Epidermal melanocyte (primary cell): Measurements from ENCODE around the gene SLC32A1.

Experiments
- DNase-seq: peaks from one replicate; pipeline ENCODE4 v3.0.0; 2011; ENCODE audit warnings: low spot score; ENCODE audit not compliant: insufficient read length

The SLC32A1 gene, protein sequence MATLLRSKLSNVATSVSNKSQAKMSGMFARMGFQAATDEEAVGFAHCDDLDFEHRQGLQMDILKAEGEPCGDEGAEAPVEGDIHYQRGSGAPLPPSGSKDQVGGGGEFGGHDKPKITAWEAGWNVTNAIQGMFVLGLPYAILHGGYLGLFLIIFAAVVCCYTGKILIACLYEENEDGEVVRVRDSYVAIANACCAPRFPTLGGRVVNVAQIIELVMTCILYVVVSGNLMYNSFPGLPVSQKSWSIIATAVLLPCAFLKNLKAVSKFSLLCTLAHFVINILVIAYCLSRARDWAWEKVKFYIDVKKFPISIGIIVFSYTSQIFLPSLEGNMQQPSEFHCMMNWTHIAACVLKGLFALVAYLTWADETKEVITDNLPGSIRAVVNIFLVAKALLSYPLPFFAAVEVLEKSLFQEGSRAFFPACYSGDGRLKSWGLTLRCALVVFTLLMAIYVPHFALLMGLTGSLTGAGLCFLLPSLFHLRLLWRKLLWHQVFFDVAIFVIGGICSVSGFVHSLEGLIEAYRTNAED

GRCh38 chr20:38723848-38724625 lies at the start of gene SLC32A1:
SLC32A1 (plus strand) TSS chr20:38724486; CDS start chr20:38724725, 239 bp downstream.
- no peak for DNase-seq

- DNase-seq, result no peak
Observed at GRCh38 chr20:38674765-38675133, 49.5 kb upstream of the SLC32A1 start.

DNA sequence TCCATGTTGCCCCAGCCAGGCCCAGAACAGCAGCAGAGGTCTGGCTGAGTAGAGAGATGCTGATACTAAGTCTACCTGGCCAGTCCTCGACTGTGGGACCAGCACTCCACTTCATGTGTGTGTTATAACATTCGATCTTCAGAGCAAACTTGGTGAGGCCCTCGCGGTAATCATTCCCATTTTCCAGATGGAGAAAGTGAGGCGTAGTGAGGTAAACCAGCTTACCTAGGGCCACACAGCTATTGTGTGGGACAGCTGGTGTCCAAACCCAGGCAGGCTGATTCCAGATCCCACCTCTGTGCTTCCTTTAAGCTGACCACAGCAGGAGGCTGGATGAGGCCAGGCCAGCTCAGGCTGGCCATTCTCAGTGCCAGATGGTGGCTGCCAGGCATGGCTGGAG lies 47.7 kb upstream of the SLC32A1 start:
- no peak for DNase-seq

DNA sequence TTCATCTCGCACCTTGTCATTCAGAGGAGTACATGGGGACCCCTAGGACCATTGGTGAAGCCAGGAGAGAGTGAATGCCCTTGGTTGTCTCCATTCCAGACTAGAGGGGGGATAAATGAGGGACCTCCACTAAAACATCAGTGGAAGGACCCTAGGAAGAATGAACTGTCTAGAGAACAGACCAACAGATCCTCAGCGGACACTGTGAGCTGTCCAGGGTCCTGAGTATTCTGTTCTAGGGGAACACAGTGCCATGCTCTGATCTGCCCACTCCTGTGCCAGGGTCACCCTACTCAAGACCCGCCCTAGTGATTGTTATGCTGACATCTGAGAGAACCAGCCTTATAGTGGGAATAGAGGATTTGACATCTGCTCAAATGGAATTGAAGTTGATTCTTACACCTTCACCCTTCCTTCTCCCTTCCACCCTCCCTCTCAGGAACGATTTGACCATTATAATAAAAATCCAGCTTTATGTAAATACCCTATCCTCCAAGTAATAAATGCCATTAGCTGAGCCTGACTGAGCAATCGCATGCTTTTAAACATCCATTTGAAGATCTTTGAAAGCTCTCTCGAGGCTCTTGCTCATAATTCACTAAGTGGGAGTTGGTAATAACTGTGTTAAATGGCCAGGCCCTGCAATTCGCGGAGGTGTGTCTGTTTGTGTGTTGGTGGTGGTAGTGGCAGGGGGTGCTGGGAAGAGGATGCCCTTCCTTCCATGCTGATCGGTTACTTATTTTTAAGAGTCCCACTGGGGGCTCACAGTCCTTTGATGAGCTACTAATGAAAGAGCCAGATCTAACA lies 43.6 kb upstream of the SLC32A1 start:
- peak; percentile 29 for DNase-seq

- DNase-seq, result no peak
Observed at GRCh38 chr20:38685271-38685670, 39.0 kb upstream of the SLC32A1 start.

DNA sequence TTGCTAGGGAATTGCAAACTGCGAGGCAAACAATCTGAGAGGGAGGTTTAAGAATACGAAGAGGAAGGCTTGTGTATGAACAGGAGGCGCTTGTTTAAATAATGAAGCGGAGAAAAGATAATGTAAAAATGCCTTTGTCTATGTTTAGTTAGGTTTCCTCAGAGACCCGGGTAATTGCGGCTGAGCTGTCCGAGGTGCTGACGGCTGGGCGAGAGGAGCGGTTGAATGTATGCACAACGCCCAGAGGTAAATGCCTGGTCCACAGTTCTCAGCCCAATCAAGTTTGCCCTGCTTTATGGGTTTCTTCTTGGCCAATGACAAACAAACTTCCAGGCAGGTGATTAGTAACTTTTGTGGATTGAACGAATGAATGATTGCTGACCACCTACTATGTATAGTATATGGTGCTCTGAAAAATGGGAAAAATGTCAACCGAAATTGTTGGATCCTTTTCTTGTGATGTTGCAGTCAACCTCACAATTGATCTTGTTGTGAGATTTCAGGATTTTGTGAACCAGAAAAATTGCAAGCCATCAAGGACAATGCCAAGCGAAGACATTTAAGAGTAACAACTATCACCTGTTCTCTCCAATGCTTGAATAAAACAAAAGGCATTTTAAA lies 38.3 kb upstream of the SLC32A1 start:
- peak; percentile 28 for DNase-seq

GRCh38 chr20:38692436-38693411 lies 31.6 kb upstream of the SLC32A1 start:
- DNase-seq, result no peak

DNA sequence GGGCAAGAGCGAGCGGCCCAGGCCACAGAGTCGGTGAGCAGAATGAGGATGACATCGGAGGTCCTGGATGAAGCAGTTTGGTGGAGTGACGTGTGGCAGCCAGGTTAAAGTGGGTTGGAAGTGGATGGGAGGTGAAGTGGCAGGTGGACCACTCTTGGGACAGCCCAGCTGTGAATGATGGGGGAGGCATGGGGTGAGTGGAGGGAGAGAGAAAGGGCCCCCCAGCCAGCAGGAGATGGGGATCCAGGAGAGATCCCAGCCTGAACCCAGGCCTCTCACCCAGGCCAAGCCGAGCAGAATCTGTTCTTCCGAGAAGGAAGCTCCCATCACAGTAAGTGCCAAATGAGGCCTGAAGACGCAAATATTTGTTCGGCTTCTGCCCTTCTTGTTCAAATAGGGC lies 27.0 kb upstream of the SLC32A1 start:
- DNase-seq, result no peak

- DNase-seq, result no peak
Observed at GRCh38 chr20:38698541-38698940, 25.7 kb upstream of the SLC32A1 start.

- DNase-seq, result no peak
Observed at GRCh38 chr20:38700141-38700540, 24.1 kb upstream of the SLC32A1 start.

GRCh38 chr20:38700926-38701325 lies 23.4 kb upstream of the SLC32A1 start:
- no peak for DNase-seq

DNA sequence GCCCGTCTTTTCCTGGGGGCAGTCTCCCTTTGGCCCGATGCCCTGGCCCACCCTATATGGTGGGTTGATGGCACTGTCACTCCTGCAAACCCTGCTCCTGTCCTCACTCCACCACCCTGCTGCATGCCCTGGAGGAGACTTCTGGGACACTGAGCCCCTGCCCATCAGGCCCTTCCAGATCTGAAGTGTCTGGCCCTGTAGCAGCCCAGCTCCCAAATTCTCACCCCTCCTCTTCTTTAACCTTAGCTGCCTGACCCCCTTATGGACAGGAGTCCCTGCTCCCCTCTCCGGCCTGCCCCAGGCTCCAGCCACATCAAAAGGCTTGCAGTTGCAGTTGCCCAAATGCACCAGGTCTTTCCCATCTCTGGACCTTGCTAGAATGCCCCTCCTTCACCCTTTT lies 20.8 kb upstream of the SLC32A1 start:
- DNase-seq, result no peak

DNA sequence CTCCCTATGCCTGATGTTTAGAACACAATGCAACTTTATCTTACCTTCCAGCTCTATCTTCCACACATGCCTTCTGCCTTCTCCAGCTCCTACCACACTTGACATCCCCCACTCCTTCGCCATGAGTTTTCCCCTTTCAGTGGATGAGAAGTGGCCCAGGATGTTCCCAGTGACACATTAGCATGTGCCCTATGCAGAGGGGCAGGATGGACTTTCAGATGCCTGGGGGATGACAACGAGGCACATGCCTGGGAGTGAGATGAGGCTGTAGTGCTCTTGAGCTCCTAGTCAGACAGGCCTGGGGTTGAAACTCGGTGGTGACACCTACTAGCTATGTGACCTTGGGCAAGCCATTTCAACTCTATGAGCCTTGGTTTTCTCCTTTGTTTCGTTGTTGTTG lies 20.1 kb upstream of the SLC32A1 start:
- no peak for DNase-seq

DNA sequence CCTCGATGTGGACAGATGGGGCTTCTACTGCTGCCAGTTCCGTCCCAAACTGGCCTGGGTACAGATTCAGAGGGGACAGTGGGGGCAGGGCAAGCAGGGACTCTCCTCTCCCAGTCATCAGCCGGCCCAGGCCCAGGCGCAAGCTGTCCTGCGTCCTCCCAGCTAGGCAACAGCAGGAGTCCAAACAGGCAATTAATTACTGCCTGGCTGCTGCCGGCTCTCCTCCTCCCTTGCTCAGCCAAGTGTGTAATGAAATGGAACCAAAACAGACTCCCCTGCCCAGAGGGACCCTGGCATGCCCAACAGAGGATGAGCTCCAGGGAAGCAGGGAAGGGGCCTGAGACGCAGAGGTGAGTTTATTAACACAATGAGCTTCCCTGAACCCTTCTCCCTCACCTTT lies 17.8 kb upstream of the SLC32A1 start:
- no peak for DNase-seq

DNA sequence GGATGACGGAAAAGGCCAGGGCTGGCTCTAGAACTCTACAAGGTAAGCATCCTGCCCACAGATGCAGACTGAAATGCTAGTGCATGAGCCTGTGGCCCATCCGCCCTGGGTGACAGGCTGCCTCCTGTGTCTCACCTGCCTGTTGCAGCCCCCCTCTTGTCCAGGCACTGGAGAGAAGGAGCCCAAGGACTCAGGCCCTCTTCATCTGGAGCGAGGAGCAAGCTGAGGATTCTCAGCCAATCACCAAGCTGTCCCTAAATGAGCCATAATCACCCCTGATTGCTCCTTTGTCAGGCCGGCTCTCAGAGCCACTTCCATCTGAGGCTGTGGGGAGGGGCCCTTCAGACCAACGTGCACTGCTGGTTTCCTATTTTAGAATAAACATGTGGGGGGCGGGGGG lies 10.0 kb upstream of the SLC32A1 start:
- no peak for DNase-seq

- DNase-seq, result no peak
Observed at GRCh38 chr20:38715646-38716045, 8.6 kb upstream of the SLC32A1 start.

DNA sequence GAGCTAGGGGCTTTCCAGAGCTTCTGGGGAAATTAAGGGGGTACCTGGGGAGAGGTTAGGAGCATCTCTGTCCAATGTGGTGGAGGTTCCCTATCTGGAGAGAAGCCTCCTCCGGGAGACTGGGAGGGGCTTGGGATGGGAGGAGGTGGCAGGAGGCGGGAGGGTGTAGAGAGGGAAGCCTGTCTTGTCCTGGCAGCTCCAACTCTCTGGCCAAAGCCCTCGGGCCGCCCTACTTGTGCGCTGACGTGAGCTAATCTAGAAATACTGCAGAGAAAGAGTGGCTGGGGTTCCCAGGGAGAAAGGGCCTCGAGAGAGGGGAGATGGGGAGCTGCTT lies 1.6 kb upstream of the SLC32A1 start:
- DNase-seq, result no peak

- DNase-seq, result no peak
Observed at GRCh38 chr20:38723017-38723847, 1.1 kb upstream of the SLC32A1 start.

DNA sequence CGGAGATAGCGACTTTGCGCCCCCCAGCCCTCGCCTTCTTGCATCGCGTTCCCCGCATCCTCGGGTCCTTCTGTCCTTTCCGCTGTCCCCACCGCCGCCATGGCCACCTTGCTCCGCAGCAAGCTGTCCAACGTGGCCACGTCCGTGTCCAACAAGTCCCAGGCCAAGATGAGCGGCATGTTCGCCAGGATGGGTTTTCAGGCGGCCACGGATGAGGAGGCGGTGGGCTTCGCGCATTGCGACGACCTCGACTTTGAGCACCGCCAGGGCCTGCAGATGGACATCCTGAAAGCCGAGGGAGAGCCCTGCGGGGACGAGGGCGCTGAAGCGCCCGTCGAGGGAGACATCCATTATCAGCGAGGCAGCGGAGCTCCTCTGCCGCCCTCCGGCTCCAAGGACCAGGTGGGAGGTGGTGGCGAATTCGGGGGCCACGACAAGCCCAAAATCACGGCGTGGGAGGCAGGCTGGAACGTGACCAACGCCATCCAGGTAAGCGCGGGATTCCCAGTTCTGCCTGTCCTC lies 401 bp downstream of the SLC32A1 start:
- DNase-seq, result no peak
